Measurements from ENCODE around the gene BYSL. TPM values are rescaled to one million over a fixed set of nuclear protein-coding genes. Genes with fewer than 3 reads are reported as not detected.
A peak's percentile ranks its signal among the peaks of the same experiment; 100 is the strongest.

Gene BYSL
- 1 to 10 TPM; 7.7 to 8.8 (median 8.6) TPM for total RNA-seq

- Histone ChIP-seq H3K9me3 (no peaks in the 10 kb centered on the region), H3K27me3 (no peaks in the 10 kb centered on the region), H3K36me3 (no peaks in the 10 kb centered on the region), H3K4me1 (peaks cover 6 to 11% of the 10 kb centered on the region in 2 donors), H3K27ac (peak within 1 kb of the TSS; percentile 95 to 99), H3K4me3 (peak within 1 kb of the TSS; percentile 75 to 88 (median 86))
- DNase-seq (ENCODE audit: low spot score in 2 of 2): peak; percentile 91 to 93
- TF ChIP-seq CTCF (IDR thresholded peaks at IDR 0.05) (peak; percentile 95 to 98 (median 97)), POLR2AphosphoS5 (IDR thresholded peaks at IDR 0.05) (peak; percentile 50 to 89 (median 78)), POLR2A (IDR thresholded peaks at IDR 0.05) (peak; percentile 53)
- intact Hi-C loops (cut with DNase I; ENCODE audit: low total_unique reads): loop anchor here (5.0 to 10.0 kb wide), 2 partner anchors 124 to 374 kb away; partner anchors contain the start of gene FOXP4
Observed at GRCh38 chr6:41920921-41921711, at the start of gene BYSL, which contains the start of gene MED20. Gene BYSL, plus strand, starts transcription at chr6:41921499. Its CDS starts 64 bp downstream, at chr6:41921563. Gene MED20, minus strand, starts transcription at chr6:41921139. Its CDS starts 121 bp downstream, at chr6:41921018.

- TF ChIP-seq CTCF (IDR thresholded peaks at IDR 0.05): no peak
- no peak for TF ChIP-seq POLR2A (IDR thresholded peaks at IDR 0.05)
- no peak for TF ChIP-seq POLR2AphosphoS5 (IDR thresholded peaks at IDR 0.05)
- intact Hi-C loops (cut with DNase I; ENCODE audit: low total_unique reads): no loop called here
- H3K36me3 ChIP-seq: no peaks in the 10 kb centered on the region
Observed at GRCh38 chr6:41871691-41872090, 49.6 kb upstream of the BYSL start.

DNA sequence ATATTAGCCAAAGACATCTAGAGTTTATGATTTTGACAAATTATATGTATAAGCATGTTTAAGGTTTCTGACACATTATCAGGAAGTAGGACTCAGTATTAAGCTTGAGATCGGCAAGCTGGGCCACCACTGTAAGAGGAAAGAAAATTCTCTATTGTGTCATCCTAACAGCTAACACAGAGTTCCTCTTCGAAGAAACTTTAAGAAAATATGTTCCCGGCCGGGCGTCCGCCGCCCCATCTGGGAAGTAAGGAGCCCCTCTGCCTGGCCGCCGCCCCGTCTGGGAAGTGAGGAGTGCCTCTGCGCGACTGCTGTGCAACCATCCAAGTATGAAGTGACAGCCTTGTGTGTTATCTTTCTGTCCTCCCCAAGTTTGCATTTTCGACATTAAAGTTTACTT is 49.2 kb upstream of the BYSL start:
- no peak for DNase-seq (ENCODE audit: low spot score in 2 of 2)
- no peaks in the 10 kb centered on the region for H3K4me1 ChIP-seq
- no peaks in the 10 kb centered on the region for H3K9me3 ChIP-seq
- intact Hi-C loops (cut with DNase I; ENCODE audit: low total_unique reads): no loop called here
- H3K27ac ChIP-seq: no peak overlapping the region
- H3K27me3 ChIP-seq: no peaks in the 10 kb centered on the region
- no peak overlapping the region for H3K4me3 ChIP-seq
- TF ChIP-seq POLR2A (IDR thresholded peaks at IDR 0.05): no peak
- TF ChIP-seq POLR2AphosphoS5 (IDR thresholded peaks at IDR 0.05): no peak
- TF ChIP-seq CTCF (IDR thresholded peaks at IDR 0.05): no peak
- no peaks in the 10 kb centered on the region for H3K36me3 ChIP-seq

More at GRCh38 chr6:41871691-41872090, 49.6 kb upstream of the BYSL start:
- H3K27me3 ChIP-seq: no peaks in the 10 kb centered on the region
- H3K4me1 ChIP-seq: no peaks in the 10 kb centered on the region
- H3K27ac ChIP-seq: no peak overlapping the region
- H3K9me3 ChIP-seq: no peaks in the 10 kb centered on the region
- DNase-seq (ENCODE audit: low spot score in 2 of 2): no peak
- no peak overlapping the region for H3K4me3 ChIP-seq

GRCh38 chr6:41874741-41875140 is 46.6 kb upstream of the BYSL start:
- no peaks in the 10 kb centered on the region for H3K27me3 ChIP-seq
- no peaks in the 10 kb centered on the region for H3K36me3 ChIP-seq
- TF ChIP-seq CTCF (IDR thresholded peaks at IDR 0.05) (no peak), POLR2AphosphoS5 (IDR thresholded peaks at IDR 0.05) (no peak), POLR2A (IDR thresholded peaks at IDR 0.05) (no peak)
- no peak overlapping the region for H3K4me3 ChIP-seq
- no peaks in the 10 kb centered on the region for H3K4me1 ChIP-seq
- no peak for DNase-seq (ENCODE audit: low spot score in 2 of 2)
- no peak overlapping the region for H3K27ac ChIP-seq
- no peaks in the 10 kb centered on the region for H3K9me3 ChIP-seq
- intact Hi-C loops (cut with DNase I; ENCODE audit: low total_unique reads): no loop called here

DNA sequence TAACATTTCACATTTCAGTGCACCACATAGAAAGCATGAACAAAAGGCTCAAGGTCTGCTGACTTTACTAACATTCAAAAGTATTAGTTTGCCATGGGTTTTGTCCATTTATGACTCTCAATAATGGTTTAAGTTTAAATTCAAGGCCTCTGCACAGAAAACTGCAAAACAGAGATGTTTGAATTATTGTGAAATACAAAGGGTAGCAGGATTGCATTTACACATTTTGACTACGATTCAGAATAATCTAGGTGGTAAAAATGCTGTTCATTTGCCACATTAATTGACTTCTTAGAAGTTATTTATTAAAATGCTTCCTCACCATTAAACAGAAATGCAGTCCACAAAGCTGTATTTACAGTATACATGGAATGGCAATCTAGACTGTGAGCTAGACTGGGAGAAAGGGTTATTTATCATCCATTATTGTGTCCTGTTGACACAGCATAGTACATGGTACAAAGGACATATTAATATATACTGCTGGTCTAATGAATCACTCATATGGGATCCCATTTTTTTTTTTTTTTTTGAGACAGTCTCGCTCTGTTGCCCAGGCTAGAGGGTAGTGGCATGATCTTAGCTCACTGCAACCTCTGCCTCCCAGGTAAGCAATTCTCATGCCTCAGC is 44.1 kb upstream of the BYSL start:
- no peaks in the 10 kb centered on the region for H3K9me3 ChIP-seq
- TF ChIP-seq CTCF (IDR thresholded peaks at IDR 0.05) (no peak), POLR2A (IDR thresholded peaks at IDR 0.05) (no peak), POLR2AphosphoS5 (IDR thresholded peaks at IDR 0.05) (no peak)
- no peak overlapping the region for H3K4me3 ChIP-seq
- H3K36me3 ChIP-seq: no peaks in the 10 kb centered on the region
- H3K4me1 ChIP-seq: no peaks in the 10 kb centered on the region
- intact Hi-C loops (cut with DNase I; ENCODE audit: low total_unique reads): no loop called here
- no peaks in the 10 kb centered on the region for H3K27me3 ChIP-seq
- no peak overlapping the region for H3K27ac ChIP-seq
- DNase-seq (ENCODE audit: low spot score in 2 of 2): no peak

Measured in breast epithelium (tissue), 4 donors.